ENCODE data around the gene ARHGAP15. TPM values are rescaled to one million over a fixed set of nuclear protein-coding genes. Genes with fewer than 3 reads are reported as not detected.

The ARHGAP15 gene
- total RNA-seq, 1 donor from 2014 or later: 18.5 TPM

DNA sequence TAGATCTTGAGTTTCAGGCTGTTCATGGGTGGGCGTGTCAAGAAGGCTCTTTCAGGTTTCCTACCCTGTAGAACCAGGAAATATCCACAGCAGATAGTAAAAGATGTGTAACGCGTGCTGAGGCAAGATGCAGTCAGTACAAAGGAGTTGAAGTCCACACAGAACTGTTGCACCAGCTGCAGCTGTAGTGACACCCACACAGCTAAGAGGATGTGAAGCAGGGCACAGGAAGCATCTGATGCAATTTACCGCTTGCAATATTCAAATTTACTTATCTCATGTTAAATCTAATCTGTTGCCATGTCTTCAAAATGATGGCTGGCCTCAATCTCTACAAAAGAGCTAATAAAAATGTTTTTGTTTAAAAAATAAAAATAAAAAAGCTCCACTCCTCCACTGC, 132.8 kb downstream of the ARHGAP15 start:
- H3K4me3 ChIP-seq: no peak overlapping the region
- intact Hi-C loops (cut with DNase I): no loop called here
- peak; percentile 48 for DNase-seq
- no peaks in the 10 kb centered on the region for H3K9me3 ChIP-seq
- H3K4me1 ChIP-seq: peaks cover 7% of the 10 kb centered on the region
- H3K27me3 ChIP-seq (ENCODE audit: low read depth): no peaks in the 10 kb centered on the region
- peak; percentile 75 to 83 for ATAC-seq
- H3K27ac ChIP-seq: no peak overlapping the region
- TF ChIP-seq, protein P1, sequence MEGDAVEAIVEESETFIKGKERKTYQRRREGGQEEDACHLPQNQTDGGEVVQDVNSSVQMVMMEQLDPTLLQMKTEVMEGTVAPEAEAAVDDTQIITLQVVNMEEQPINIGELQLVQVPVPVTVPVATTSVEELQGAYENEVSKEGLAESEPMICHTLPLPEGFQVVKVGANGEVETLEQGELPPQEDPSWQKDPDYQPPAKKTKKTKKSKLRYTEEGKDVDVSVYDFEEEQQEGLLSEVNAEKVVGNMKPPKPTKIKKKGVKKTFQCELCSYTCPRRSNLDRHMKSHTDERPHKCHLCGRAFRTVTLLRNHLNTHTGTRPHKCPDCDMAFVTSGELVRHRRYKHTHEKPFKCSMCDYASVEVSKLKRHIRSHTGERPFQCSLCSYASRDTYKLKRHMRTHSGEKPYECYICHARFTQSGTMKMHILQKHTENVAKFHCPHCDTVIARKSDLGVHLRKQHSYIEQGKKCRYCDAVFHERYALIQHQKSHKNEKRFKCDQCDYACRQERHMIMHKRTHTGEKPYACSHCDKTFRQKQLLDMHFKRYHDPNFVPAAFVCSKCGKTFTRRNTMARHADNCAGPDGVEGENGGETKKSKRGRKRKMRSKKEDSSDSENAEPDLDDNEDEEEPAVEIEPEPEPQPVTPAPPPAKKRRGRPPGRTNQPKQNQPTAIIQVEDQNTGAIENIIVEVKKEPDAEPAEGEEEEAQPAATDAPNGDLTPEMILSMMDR (IDR thresholded peaks at IDR 0.05): no peak
- no peaks in the 10 kb centered on the region for H3K36me3 ChIP-seq

DNA sequence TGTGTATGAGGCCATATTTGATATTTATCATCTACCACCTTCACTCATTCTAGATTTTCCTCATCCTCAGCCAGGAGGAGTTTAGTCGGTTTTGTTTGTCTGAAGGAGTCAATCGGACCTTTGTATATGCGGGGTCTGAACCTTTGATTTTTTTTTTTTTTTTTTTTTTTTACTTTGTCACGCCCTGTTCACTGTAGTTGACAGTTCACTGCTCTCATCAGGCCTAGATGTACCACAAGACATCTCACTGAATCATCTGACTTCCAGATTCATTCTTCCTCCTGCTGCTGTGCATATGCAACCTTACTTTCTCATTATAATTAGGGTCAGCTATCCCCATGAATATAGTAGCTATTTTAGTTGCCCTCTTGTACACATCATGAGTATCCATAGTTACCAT, 133.2 kb downstream of the ARHGAP15 start:
- no peak for DNase-seq
- Histone ChIP-seq H3K27me3 (ENCODE audit: low read depth) (no peaks in the 10 kb centered on the region), H3K9me3 (no peaks in the 10 kb centered on the region), H3K4me1 (peaks cover 7% of the 10 kb centered on the region), H3K36me3 (no peaks in the 10 kb centered on the region), H3K27ac (no peak overlapping the region), H3K4me3 (no peak overlapping the region)
- intact Hi-C loops (cut with DNase I): no loop called here
- ATAC-seq: peak; percentile 31 to 34
- TF ChIP-seq, protein P1 (IDR thresholded peaks at IDR 0.05): no peak

DNA sequence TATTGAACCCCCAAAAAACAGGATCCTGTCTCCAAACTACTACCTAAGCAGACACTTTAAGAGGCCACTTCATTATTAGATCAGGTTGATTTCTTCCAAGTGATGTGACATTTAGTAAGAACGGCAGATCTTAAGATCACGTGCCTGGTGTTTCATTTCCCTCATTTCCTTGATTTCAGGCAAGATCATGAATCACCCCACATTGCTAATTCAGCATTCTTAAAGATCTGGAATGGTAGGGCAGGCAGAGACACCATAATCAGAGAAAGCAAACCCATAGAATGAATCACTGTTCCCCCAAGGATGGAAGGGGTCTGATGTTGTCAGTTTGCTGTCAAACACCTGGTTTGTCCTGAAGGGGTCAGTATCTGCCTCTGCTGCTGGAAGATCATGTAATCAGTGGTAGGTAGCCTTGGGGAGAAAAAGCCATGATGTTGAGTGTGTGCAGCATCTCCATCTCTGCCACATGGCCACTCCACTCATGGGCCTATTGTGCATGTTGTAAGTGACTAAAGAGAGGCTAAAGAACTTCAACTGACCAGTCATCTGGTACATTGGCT, 133.9 kb downstream of the ARHGAP15 start:
- DNase-seq (no peak), ATAC-seq (peak in 1 of 2 donors; percentile 12)
- TF ChIP-seq, protein P1 (IDR thresholded peaks at IDR 0.05): no peak
- Histone ChIP-seq H3K27ac (no peak overlapping the region), H3K36me3 (no peaks in the 10 kb centered on the region), H3K27me3 (ENCODE audit: low read depth) (no peaks in the 10 kb centered on the region), H3K4me3 (no peak overlapping the region), H3K4me1 (peaks cover 7% of the 10 kb centered on the region), H3K9me3 (no peaks in the 10 kb centered on the region)
- intact Hi-C loops (cut with DNase I): no loop called here

DNA sequence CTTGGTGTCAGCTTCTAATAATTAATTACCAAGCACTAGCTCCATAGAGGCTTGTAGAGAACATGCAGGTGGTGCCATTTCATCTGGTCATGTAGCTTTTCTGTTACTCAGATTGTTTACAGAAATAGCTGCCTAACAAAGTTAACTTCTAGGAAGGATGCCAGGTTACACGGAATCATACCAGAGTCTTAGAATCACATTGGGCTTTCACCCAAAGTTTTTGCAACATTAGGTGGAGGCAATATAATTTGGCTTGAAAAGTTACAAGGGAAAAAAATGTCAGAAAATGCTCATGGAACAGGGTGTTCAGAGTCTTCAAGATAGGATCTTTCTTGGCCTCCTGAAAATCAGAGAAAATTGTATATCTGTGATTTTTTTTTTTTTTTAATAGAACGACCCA, 135.6 kb downstream of the ARHGAP15 start:
- ATAC-seq: no peak
- intact Hi-C loops (cut with DNase I): no loop called here

DNA sequence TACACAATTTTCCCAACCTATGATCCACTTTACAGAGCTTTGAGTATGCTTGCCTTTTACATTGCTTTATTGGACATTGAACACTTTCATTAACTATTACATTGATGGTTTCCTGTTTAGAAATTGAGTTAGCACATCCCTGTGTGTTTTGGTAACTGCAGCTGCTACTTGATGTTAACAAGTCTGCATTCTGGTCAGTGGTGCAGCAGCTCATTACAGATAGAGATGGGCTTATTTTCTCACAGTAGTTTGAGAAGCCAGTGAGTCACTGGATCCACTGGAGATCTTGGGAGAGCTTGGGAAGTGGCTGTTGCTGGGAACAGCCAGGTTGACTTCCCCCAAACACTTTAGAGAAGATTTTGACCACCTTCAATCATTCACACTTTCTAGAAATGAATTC, 150.5 kb downstream of the ARHGAP15 start:
- no peaks in the 10 kb centered on the region for H3K9me3 ChIP-seq
- TF ChIP-seq, protein P1 (IDR thresholded peaks at IDR 0.05): no peak
- ATAC-seq (no peak), DNase-seq (no peak)
- no peak overlapping the region for H3K27ac ChIP-seq
- H3K27me3 ChIP-seq (ENCODE audit: low read depth): no peaks in the 10 kb centered on the region
- intact Hi-C loops (cut with DNase I): no loop called here
- H3K4me3 ChIP-seq: no peak overlapping the region
- no peaks in the 10 kb centered on the region for H3K4me1 ChIP-seq
- H3K36me3 ChIP-seq: no peaks in the 10 kb centered on the region

More for the DNA sequence above, 135.6 kb downstream of the ARHGAP15 start:
- Histone ChIP-seq H3K36me3 (no peaks in the 10 kb centered on the region), H3K27me3 (ENCODE audit: low read depth) (no peaks in the 10 kb centered on the region), H3K27ac (no peak overlapping the region), H3K9me3 (no peaks in the 10 kb centered on the region), H3K4me1 (peaks cover 3% of the 10 kb centered on the region), H3K4me3 (no peak overlapping the region)
- no peak for DNase-seq
- TF ChIP-seq, protein P1 (IDR thresholded peaks at IDR 0.05): no peak

Measured in lower lobe of right lung (tissue), 2 donors.